ENCODE data around the gene TSPAN11. TPM values are rescaled to one million over a fixed set of nuclear protein-coding genes. Genes with fewer than 3 reads are reported as not detected.
A peak's percentile ranks its signal among the peaks of the same experiment; 100 is the strongest.

TSPAN11 gene
- total and polyA plus RNA-seq, 2 of the 4 experiments (the other 2 are of a cell fraction), result 0.18 to 0.26 TPM

- in situ Hi-C loops (cut with MboI; ENCODE audit: low sequenced_read_pairs) (no loop called here), dilution Hi-C loops (cut with HindIII; ENCODE audit: low sequenced_read_pairs, unreplicated experiment) (no loop called here), intact Hi-C loops (cut with micrococcal nuclease) (no loop called here)
- Histone ChIP-seq H3K36me3 (ENCODE audit: control insufficient read depth, insufficient read depth, low read length) (no peaks in the 10 kb centered on the region), H4K20me1 (ENCODE audit: insufficient read depth, low read length) (no peaks in the 10 kb centered on the region), H2BK120ac (ENCODE audit: low read depth, low read length) (no peak overlapping the region), H2AFZ (replicated peaks; ENCODE audit: low read length, poor library complexity) (peak overlapping the region; percentile 27), H3K23ac (ENCODE audit: low read depth, low read length) (no peak overlapping the region), H2AK9ac (replicated peaks; ENCODE audit: low read depth, low read length, poor library complexity) (no peak overlapping the region), H4K91ac (ENCODE audit: insufficient read depth, low read depth, low read length) (no peak overlapping the region), H3K9me1 (ENCODE audit: insufficient read depth, low read length) (no peaks in the 10 kb centered on the region), H2BK5ac (ENCODE audit: low read depth, low read length, poor library complexity, severe bottlenecking) (no peak overlapping the region), H3K4me1 (ENCODE audit: control insufficient read depth, insufficient read depth, low read length) (no peaks in the 10 kb centered on the region), H3K56ac (ENCODE audit: extremely low read depth, insufficient read depth, low read length) (no peak overlapping the region), H2BK20ac (ENCODE audit: low read depth, low read length) (no peak overlapping the region), H3K4me3 (ENCODE audit: insufficient read depth, low read depth, low read length) (no peak overlapping the region), H3K9me3 (ENCODE audit: control insufficient read depth, insufficient read depth, low read length) (no peaks in the 10 kb centered on the region), H4K5ac (ENCODE audit: low read depth, low read length) (no peak overlapping the region), H3K27ac (ENCODE audit: insufficient read depth, low read length) (no peak overlapping the region), H3K27me3 (ENCODE audit: control insufficient read depth, insufficient read depth, low read length) (peaks cover 48% of the 10 kb centered on the region; the same call in 1 of the 2 replicates), H2AK5ac (ENCODE audit: low read depth, low read length) (no peak overlapping the region), H3K79me1 (ENCODE audit: low read depth in 1 of 2, low read length in 2 of 2) (no peaks in the 10 kb centered on the region), H3K14ac (replicated peaks; ENCODE audit: low read depth, low read length) (no peak overlapping the region), H3K4ac (ENCODE audit: low read depth, low read length) (no peak overlapping the region), H3K9ac (ENCODE audit: low read depth, low read length) (no peak overlapping the region), H4K8ac (ENCODE audit: low read depth in 2 of 2, low read length in 2 of 2) (no peak overlapping the region), H3K4me2 (ENCODE audit: low read depth, low read length) (no peak overlapping the region), H2BK15ac (ENCODE audit: low read depth, low read length) (no peak overlapping the region), H3K18ac (ENCODE audit: low read depth, low read length) (no peak overlapping the region)
- BruUV-seq (replicated peaks), result no TSS peak
- POLR2A ChIA-PET (ENCODE audit: unreplicated experiment), result no interaction called here
- DNase-seq, result no peak
- WGBS, 2 experiments (ENCODE audit: extremely low coverage in 2 of 2, insufficient read length in 1 of 2), result no CpG with 5 or more reads among the region's 6 CpGs
- ATAC-seq (ENCODE audit: low read depth), result no peak
- CTCF ChIA-PET, result no interaction called here
- no peak for TF ChIP-seq POLR2A (IDR thresholded peaks at IDR 0.05; ENCODE audit: low read depth, low read length)
- TF ChIP-seq MXI1 (IDR thresholded peaks at IDR 0.05; ENCODE audit: borderline replicate concordance, low read depth, low read length), result no peak
- no peak for TF ChIP-seq CEBPB (IDR thresholded peaks at IDR 0.05; ENCODE audit: low read depth, low read length)
- TF ChIP-seq, protein P1, sequence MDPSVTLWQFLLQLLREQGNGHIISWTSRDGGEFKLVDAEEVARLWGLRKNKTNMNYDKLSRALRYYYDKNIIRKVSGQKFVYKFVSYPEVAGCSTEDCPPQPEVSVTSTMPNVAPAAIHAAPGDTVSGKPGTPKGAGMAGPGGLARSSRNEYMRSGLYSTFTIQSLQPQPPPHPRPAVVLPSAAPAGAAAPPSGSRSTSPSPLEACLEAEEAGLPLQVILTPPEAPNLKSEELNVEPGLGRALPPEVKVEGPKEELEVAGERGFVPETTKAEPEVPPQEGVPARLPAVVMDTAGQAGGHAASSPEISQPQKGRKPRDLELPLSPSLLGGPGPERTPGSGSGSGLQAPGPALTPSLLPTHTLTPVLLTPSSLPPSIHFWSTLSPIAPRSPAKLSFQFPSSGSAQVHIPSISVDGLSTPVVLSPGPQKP (IDR thresholded peaks at IDR 0.05; ENCODE audit: borderline replicate concordance, low read depth, low read length), result no peak
Observed at GRCh38 chr12:30975581-30975980, 49.0 kb downstream of the TSPAN11 start.

Measured in IMR-90 (cell line).